Stomach (tissue), 4 donors: Measurements from ENCODE around the gene C9orf152.

ENCODE experiments used
- CTCF ChIP-seq, 7 experiments: fragments of 450-650 bp in 4 of 7; fragments of 200-600 bp in 3 of 7; sonication (generic) in 3 of 7; IDR thresholded peaks; one replicate each; pipeline ENCODE4 v1.5.1; 2016 to 2019; ENCODE audit warnings: antibody characterized with exemption in 7 of 7, control low read depth in 2 of 7, mild to moderate bottlenecking in 1 of 7
- EP300 ChIP-seq: sonication (generic); formaldehyde crosslinking; IDR thresholded peaks from one replicate; pipeline ENCODE4 v1.6.1; 2017; ENCODE audit warnings: antibody characterized with exemption
- POLR2A ChIP-seq, 4 donors: fragments of 450-650 bp; IDR thresholded peaks; one replicate each; pipeline ENCODE4 v1.6.1; 2016; ENCODE audit warnings: antibody characterized with exemption in 4 of 4, control low read depth in 2 of 4, mild to moderate bottlenecking in 1 of 4, moderate library complexity in 1 of 4
- POLR2AphosphoS5 ChIP-seq, 3 donors: sonication (generic); formaldehyde crosslinking; IDR thresholded peaks; one replicate each; pipeline ENCODE4 v1.6.1; 2016; ENCODE audit warnings: antibody characterized with exemption in 3 of 3

- TF ChIP-seq CTCF (IDR thresholded peaks at IDR 0.05), result no peak
- no peak for TF ChIP-seq POLR2A (IDR thresholded peaks at IDR 0.05)
- no peak for TF ChIP-seq POLR2AphosphoS5 (IDR thresholded peaks at IDR 0.05)
- TF ChIP-seq EP300, result no peak
Measured at GRCh38 chr9:110214586-110215355, 6.8 kb upstream of the C9orf152 start.
